SIG-M5 (cell line): ENCODE data around the gene MTMR2.

Experiments used
- DNase-seq: peaks from one replicate; lab custom pipeline; 2025; lab: John Stamatoyannopoulos, UW

The MTMR2 gene

GRCh38 chr11:95923728-95924413, at the start of gene MTMR2:
Gene MTMR2, minus strand, starts transcription at chr11:95924107. Its CDS starts 153 bp downstream, at chr11:95923954.
- no peak for DNase-seq

- DNase-seq = no peak
These were observed 48.2 kb upstream of the MTMR2 start for GRCh38 chr11:95972060-95972459.

- DNase-seq = no peak
These were observed 44.7 kb upstream of the MTMR2 start for GRCh38 chr11:95968585-95968984.

GRCh38 chr11:95964281-95964680, 40.4 kb upstream of the MTMR2 start:
- DNase-seq = no peak

- no peak for DNase-seq
These were observed 37.9 kb upstream of the MTMR2 start for GRCh38 chr11:95961758-95962157.

GRCh38 chr11:95950905-95951304, 27.0 kb upstream of the MTMR2 start:
- DNase-seq = no peak

- no peak for DNase-seq
These were observed 24.7 kb upstream of the MTMR2 start for GRCh38 chr11:95948637-95949036.

GRCh38 chr11:95944623-95945022, 20.7 kb upstream of the MTMR2 start:
- DNase-seq = no peak

GRCh38 chr11:95943546-95943945, 19.6 kb upstream of the MTMR2 start:
- DNase-seq = no peak

- DNase-seq = no peak
These were observed 15.2 kb upstream of the MTMR2 start for GRCh38 chr11:95939091-95939490.

- DNase-seq = no peak
These were observed 13.5 kb upstream of the MTMR2 start for GRCh38 chr11:95937358-95937757.

GRCh38 chr11:95933594-95933993, 9.7 kb upstream of the MTMR2 start:
- no peak for DNase-seq

GRCh38 chr11:95931916-95932315, 8.0 kb upstream of the MTMR2 start:
- DNase-seq = no peak

- no peak for DNase-seq
These were observed 7.0 kb upstream of the MTMR2 start for GRCh38 chr11:95930948-95931347.

- no peak for DNase-seq
These were observed 2.8 kb upstream of the MTMR2 start for GRCh38 chr11:95926726-95927125.

GRCh38 chr11:95925011-95925410, 1.1 kb upstream of the MTMR2 start:
- no peak for DNase-seq

- no peak for DNase-seq
These were observed 480 bp upstream of the MTMR2 start for GRCh38 chr11:95924414-95924760.

- no peak for DNase-seq
These were observed 524 bp downstream of the MTMR2 start for GRCh38 chr11:95923439-95923727.

- no peak for DNase-seq
These were observed 1.1 kb downstream of the MTMR2 start for GRCh38 chr11:95922536-95923438.

- DNase-seq = no peak
These were observed 1.8 kb downstream of the MTMR2 start for GRCh38 chr11:95922099-95922498.

GRCh38 chr11:95920460-95921105, 3.3 kb downstream of the MTMR2 start:
- no peak for DNase-seq

- no peak for DNase-seq
These were observed 4.4 kb downstream of the MTMR2 start for GRCh38 chr11:95919514-95919913.

- no peak for DNase-seq
These were observed 5.2 kb downstream of the MTMR2 start for GRCh38 chr11:95918720-95919119.
